HG03432 (cell line): Measurements from ENCODE around the gene ABCG2.

Source experiments
- ATAC-seq: cut with Tn5 transposase; IDR thresholded peaks from one replicate; pipeline ENCODE4 v1.9.1; 2021; ENCODE audit warnings: mild to moderate bottlenecking, moderate library complexity; ENCODE audit not compliant: unreplicated experiment

Gene ABCG2

DNA sequence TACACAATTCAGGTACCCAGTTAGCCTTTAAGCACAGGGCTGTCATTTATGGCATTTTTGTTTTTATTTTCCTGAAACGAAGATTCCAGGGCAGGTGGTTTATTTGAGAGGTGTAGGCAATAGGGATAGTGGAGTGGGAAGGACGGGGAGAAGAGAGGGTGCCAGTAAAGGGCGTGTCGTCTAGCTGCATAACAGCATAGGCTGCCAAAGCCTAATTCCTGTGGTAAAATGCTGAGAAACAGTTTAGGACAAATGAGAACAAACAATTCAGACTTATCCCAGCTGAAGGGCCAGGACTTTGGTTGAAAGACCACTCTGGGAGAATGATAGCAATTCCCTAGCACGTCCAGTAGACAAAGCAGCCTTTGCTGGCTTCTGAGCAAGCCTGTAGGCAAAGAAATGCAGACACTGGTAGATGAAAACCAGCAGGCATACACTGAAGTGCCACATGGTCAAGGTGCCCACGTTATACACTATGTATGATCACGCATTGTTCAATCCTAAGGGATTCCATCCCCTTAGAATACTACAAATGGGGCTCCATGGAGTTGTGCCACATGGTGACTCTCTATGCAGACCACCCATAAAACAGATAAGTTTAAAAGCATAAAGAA is 80.4 kb downstream of the ABCG2 start:
- no peak for ATAC-seq

GRCh38 chr4:88075336-88075735 is 83.1 kb downstream of the ABCG2 start:
- ATAC-seq, result no peak

GRCh38 chr4:88070031-88070430 is 88.4 kb downstream of the ABCG2 start:
- no peak for ATAC-seq

DNA sequence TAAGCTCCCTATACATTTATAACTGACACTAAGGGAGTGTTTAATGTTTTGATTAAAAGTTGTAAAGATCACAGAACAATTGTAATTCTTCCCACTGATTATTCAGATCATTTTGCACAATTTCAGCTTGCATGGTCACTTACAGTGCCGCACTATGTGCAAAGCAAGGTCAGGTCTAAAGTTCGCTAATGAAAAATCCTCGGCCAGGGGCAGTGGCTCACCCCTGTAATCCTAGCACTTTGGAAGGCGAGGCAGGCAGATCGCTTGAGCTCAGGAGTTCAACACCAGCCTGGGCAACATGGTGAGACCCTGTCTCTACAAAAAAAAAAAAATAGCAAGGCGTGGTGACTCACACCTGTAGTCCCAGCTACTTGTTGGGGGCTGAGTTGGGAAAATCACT is 94.0 kb downstream of the ABCG2 start:
- no peak for ATAC-seq

GRCh38 chr4:88063634-88064296 is 94.7 kb downstream of the ABCG2 start:
- no peak for ATAC-seq

- ATAC-seq, result no peak
Measured at GRCh38 chr4:88062843-88063242, 95.6 kb downstream of the ABCG2 start.

DNA sequence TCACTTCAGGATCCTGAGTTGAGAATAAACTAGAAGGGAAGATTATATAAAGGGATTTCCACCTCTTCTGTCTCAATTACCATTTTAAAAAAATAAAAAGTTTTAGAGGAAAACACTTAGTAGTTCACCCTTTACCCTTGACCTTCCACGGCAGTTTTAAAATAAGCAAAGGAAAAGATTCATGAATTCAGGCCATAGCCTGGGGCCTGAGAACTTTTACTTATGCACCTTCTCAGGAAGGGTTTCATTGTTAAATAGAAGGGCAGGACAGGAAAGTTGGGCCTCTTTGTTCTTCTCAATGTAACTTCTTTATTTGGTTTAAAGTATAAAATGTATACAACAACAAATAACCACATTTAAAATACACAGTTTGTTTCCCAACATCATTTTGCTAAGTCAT is 96.1 kb downstream of the ABCG2 start:
- ATAC-seq, result no peak

DNA sequence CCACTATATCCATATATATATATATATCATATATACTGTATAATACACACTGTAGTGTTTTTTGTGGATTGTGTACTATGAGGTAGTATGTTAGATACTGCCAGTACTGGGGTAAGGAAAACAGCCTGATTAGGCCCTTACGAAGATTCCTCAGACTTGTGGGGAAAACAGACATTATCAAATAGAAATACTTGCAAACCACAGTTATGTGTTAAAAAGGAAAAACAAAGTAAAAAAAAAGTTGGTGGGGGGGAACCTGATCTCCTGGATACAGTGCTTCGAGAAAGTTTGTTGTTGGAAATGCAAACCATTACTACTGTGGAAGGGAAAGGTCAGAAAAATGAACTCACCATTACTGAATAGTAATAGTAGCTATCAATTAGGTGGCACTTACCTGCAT is 98.0 kb downstream of the ABCG2 start:
- no peak for ATAC-seq

DNA sequence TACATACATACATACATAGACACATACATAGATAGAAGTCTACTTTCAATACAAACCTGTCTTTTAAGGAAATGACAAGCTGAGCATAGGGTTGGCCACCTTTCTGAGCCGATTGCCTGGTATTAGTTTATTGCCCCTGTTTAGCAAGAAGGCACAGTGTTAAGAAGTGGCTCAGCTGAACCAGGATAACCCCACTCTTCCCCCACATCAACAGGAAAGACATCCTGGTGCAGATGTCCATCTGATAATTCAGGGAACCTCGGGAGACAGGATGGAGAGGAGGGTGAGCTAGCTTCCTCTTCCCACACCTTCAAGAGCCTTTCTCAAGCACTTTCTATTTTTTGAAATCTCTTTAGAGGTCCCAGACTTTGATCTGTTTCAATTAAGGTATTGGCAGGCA is 98.7 kb downstream of the ABCG2 start:
- no peak for ATAC-seq

GRCh38 chr4:88058295-88058694 is 100.1 kb downstream of the ABCG2 start:
- no peak for ATAC-seq

GRCh38 chr4:88054901-88055300 is 103.5 kb downstream of the ABCG2 start:
- ATAC-seq, result peak; percentile 58

GRCh38 chr4:88054229-88054628 is 104.2 kb downstream of the ABCG2 start:
- no peak for ATAC-seq

- ATAC-seq, result no peak
Measured at GRCh38 chr4:88045021-88045420, 113.4 kb downstream of the ABCG2 start.

- ATAC-seq, result no peak
Measured at GRCh38 chr4:88043586-88044340, 114.7 kb downstream of the ABCG2 start.

DNA sequence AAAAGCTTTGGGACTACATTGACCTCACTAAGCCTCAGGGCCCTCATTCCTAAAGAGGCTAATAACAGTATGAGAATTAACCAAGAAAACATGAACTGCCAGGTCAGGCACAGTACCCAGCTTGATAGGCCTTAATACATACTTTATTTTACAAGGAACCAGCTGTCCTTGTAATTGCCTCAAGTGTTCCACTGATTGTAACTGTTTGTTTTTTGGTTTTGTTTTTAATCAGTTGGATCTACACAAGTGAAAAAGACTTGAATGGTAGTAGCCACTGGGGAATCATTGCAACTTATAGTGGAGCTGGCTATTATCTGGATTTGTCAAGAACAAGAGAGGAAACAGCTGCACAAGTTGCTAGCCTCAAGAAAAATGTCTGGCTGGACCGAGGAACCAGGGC is 115.4 kb downstream of the ABCG2 start:
- no peak for ATAC-seq

- ATAC-seq, result no peak
Measured at GRCh38 chr4:88041626-88042025, 116.8 kb downstream of the ABCG2 start.

- ATAC-seq, result no peak
Measured at GRCh38 chr4:88040707-88041106, 117.7 kb downstream of the ABCG2 start.
